Measurements from ENCODE around the gene KCNN3.

GRCh38 chr1:154884869-154885701, 15.0 kb upstream of the KCNN3 start:
- TF ChIP-seq CTCF (conservative IDR thresholded peaks at IDR 0.05; ENCODE audit: low read depth, low read length): no peak
- no peak for TF ChIP-seq EZH2 (IDR thresholded peaks at IDR 0.05; ENCODE audit: borderline replicate concordance, low read depth, low read length, poor library complexity, severe bottlenecking)
